Esophagus mucosa (tissue), 1 donor: ENCODE data around the gene PNRC1. TPM values are rescaled to one million over a fixed set of nuclear protein-coding genes. Genes with fewer than 3 reads are reported as not detected.
A peak's percentile ranks its signal among the peaks of the same experiment; 100 is the strongest.
"Not testable (repeated sequence)": the region's sequence is repeated elsewhere in the genome, so short reads cannot be mapped to it uniquely, and the experiment has no call there.

ENCODE experiments used
- ATAC-seq: fragments of 200-7000 bp; cut with Tn5 transposase; one replicate; pipeline ENCODE4 v1.9.1; 2020
- total RNA-seq: library from RNA; stranded (reverse); gene quantifications from one replicate; pipeline ENCODE4 v1.2.4, GENCODE V29; 2023
- donor health status: DM: yes; HTN: yes; CAD: no.

The PNRC1 gene
- 66.7 TPM for total RNA-seq

- peak; percentile 93 for ATAC-seq
Observed at GRCh38 chr6:89080281-89081128, at the start of gene PNRC1. TSS of gene PNRC1 (plus strand) at chr6:89080751. CDS start at chr6:89080895, 144 bp downstream.

DNA sequence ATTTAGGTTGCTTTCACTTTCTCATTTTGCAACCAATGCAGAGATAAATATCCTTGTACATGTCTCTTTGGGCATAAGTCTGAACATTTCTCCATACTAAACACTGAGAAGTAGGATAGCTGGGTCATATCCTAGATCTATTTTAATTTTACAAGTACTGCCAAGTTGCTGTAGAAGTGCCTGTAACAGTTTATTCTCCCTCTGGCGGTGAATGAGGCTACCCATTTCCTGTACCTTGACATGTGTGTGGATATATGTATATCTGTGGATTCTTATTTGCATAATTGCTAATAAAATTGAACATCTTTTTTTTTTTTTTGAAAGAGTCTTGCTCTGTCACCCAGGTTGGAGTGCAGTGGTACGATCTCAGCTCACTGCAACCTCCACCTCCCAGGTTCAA is 48.0 kb upstream of the PNRC1 start:
- ATAC-seq, result no peak

GRCh38 chr6:89033461-89033860 is 47.1 kb upstream of the PNRC1 start:
- ATAC-seq, result no peak

- not testable (repeated sequence) for ATAC-seq
Observed at GRCh38 chr6:89034116-89034515, 46.4 kb upstream of the PNRC1 start.

DNA sequence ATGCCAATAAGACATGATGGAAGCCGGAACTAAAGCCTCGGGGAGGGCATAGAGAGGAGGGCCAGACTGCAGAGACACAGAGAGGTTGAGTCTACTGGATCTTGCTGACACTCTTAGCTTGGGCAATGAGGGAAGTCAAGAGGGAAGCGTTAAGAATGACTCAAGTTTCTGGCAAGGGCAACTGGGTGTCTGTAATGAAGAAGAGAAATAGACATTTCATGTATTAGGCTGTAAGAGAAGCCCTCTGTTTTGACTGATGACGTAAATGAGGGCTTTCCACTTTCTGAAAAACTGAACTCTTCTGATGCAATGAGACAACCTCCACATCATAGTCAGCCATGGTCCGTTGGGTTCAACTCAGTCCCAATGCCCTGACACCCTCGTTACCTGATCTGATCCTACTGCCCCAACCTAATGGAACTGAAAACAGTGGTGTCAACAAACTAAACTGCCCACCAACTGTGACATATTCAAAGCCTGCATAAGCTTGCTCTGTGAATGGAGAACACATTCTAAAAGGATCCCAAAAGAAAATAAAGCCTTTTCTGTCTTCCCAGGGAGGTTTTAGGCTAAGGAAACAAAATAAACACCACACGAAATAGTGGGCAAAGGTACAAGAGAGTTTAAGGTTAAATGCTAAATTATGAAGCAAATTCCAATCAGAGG is 45.8 kb upstream of the PNRC1 start:
- ATAC-seq, result peak; percentile 74

DNA sequence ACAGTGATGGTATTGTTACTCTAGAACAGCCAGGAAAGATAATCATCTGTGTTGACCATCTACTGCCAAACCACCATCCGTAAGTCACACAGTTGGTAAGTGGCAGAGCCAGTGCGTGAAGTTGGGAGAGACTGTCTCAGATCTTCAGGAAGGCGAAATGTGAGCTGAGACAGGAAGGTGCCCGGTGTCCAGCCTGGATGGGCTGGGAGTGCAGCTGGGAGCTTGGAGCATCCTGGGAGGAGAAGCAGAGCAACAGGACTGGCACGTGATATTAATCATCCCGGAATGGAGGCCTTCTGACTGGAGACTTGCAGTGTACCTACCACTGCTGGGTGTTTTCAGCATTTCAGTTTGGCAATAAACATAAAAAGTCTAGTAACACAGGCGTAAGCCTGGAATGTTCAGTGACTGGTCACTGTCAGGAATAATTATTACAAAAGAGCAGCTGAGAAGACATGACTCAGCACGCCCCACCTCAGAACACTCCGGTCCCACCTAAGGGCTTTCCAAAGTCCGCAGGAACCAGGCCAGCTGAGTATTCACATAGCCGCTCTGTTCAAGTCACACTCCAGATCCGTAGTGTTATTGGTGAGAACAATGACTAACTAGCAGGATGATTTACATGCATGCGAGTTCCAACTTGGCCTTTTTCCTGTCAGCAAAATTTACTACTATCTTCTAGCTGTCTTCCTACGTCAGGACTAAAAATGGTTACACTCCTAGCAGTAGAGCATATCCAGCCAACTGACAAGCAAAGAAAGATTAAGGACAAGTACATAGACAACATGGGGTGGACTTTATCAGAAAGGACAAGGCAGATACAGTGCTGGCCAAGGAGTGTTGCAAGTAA is 45.1 kb upstream of the PNRC1 start:
- ATAC-seq, result peak; percentile 95

- peak; percentile 65 for ATAC-seq
Observed at GRCh38 chr6:89037141-89037900, 43.2 kb upstream of the PNRC1 start.

DNA sequence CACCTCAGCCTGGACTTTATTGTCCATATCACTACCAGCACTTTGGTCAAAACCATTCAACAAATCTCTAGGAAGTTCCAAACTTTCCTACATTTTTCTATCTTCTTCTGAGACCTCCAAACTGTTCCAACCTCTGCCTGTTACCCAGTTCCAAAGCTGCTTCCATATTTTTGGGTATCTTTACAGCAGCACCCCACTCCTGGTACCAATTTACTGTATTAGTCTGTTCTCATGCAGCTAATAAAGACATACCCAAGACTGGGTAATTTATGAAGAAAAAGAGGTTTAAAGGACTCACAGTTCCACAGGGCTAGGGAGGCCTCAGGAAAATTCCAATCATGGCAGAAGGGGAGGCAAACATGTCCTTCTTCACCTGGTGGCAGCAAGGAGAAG is 42.7 kb upstream of the PNRC1 start:
- ATAC-seq, result not testable (repeated sequence)

DNA sequence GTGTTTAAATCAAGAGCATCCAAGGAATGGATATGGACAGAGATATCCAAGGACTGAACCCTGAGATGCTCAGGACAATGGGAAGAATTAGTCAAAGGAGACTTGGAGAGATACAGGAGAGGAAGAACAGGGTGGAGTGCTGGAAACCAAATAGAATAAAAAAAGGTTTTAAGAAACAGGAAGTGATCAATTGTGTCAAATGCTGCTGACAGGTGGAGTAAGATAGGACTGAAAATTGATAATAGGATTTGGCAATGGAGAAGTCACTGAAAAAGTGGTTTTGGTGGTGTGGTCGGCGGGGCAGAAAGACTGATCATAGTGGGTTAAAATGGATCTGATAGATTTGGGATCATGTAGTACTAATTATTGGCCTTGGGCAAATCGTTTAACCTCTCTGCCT is 37.9 kb upstream of the PNRC1 start:
- no peak for ATAC-seq

GRCh38 chr6:89044328-89045010 is 36.1 kb upstream of the PNRC1 start:
- ATAC-seq, result no peak

GRCh38 chr6:89045011-89045387 is 35.6 kb upstream of the PNRC1 start:
- ATAC-seq, result no peak

DNA sequence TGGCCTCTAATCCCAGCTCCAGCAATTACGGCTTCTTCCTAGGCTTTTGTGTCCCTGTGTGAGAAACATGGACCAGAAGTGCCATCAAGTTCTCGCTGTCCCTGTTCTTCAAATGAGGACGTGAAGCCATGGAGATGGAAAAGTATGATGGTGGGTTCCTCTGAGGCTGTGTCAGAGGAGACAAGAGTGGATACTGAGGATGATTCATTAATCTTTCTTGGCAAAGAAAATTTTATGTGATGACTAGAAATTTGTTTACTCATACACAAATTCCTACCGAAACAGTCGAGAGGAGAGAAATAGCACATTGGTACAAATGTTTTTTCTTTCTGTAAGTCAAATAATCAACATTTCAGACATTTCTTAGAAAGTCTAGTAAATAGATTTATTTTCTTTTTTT is 35.0 kb upstream of the PNRC1 start:
- ATAC-seq, result no peak

- ATAC-seq, result no peak
Observed at GRCh38 chr6:89047473-89047872, 33.1 kb upstream of the PNRC1 start.

DNA sequence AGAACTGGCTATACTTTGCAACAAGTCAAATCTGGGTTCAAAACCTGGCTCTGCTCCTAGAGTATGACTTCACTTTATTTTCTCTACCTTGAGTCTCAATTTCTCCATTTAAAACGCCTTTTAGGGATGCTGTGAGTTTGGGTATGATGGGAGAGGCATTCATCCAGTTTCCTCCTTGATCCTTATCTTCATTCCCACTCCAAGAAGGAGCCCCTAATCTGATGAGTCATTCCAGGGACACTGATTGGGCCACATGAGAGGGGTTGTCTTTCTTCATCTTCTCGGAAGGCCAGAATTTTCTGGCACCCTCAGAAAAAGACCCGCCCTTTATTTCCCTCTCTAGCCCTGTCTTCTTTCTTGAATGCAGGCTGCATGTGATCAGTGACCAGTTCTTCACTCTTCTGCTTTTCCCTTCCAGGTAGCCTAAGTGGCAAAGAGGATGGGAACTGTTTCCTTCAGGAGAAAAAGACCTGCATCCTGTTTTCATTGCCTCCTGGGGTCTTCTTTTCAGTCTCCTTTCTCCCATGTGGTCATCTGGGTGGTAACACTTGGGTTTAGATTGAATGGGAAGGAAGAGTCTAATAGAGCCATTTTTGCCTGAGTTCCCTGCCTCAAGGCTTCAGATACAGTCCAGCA is 32.1 kb upstream of the PNRC1 start:
- ATAC-seq, result no peak

GRCh38 chr6:89048985-89049384 is 31.6 kb upstream of the PNRC1 start:
- peak; percentile 32 for ATAC-seq

- peak; percentile 54 for ATAC-seq
Observed at GRCh38 chr6:89050155-89050554, 30.4 kb upstream of the PNRC1 start.

DNA sequence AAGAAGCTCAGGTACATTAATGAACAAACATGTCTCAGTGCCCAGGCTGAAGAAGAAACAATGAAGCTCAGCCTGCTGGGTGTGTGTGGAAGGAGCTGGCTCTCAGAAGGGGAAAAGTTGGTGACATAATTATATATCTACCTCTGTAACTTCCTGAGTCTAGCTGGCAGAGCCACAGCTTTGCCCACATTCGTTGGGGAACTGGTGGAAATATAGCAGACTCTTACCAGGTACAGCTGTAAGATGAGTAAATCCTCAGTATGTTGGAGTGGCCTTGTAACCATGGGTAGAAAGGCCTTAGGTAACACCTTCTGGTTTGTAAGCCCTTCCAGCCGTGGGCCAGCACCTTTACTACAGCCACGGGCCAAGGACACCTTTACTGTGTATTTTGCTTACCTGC is 29.9 kb upstream of the PNRC1 start:
- ATAC-seq, result peak; percentile 57

DNA sequence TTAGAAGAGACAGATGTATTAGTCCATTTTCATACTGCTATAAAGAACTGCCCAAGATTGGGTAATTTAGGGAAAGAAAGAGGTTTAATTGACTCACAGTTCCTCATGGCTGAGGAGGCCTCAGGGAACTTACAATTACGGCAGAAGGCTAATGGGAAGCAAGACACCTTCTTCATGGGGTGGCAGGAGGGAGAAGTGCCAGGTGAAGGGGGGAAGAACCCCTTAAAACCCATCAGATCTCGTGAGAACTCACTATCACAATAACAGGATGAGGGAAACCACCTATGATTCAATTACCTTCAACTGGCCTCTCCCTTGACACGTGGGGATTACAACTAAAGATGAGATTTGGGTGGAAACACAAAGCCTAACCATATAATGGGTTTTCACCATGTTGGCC is 28.9 kb upstream of the PNRC1 start:
- no peak for ATAC-seq

DNA sequence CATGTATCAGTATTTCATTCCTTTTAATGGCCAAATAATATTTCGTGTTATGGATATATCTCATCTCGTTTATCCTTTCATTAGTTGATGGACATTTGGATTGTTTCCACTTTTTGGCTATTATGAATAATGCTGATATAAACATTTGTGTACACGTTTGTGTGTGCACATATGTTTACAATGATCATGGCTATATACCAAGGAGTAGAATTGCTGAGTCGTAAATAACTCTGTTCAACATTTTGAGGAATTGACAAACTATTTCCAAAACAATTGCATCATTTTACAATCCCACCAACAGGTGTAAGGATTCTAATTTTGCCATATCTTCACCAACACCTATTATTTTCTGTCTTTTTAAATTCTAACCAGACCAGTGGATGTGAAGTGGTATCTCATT is 26.3 kb upstream of the PNRC1 start:
- no peak for ATAC-seq

GRCh38 chr6:89057759-89058158 is 22.8 kb upstream of the PNRC1 start:
- ATAC-seq, result no peak

- ATAC-seq, result no peak
Observed at GRCh38 chr6:89058627-89059026, 21.9 kb upstream of the PNRC1 start.
